ENCODE data around the gene KDM4B.

- no peak for TF ChIP-seq CTCF (IDR thresholded peaks at IDR 0.05)
- TF ChIP-seq POLR2A (IDR thresholded peaks at IDR 0.05) = no peak
Measured at GRCh38 chr19:4993683-4994082, 24.8 kb downstream of the KDM4B start.
